Breast epithelium (tissue), 3 donors: ENCODE results near the gene ALDH8A1.

Experiments
- CTCF ChIP-seq, 3 donors: fragments of 450-650 bp; IDR thresholded peaks; one replicate each; pipeline ENCODE4 v1.5.1; 2016 to 2017; ENCODE audit warnings: antibody characterized with exemption in 3 of 3, mild to moderate bottlenecking in 3 of 3, moderate library complexity in 3 of 3
- POLR2A ChIP-seq: fragments of 450-650 bp; IDR thresholded peaks from one replicate; pipeline ENCODE4 v1.6.1; 2016; ENCODE audit warnings: antibody characterized with exemption, mild to moderate bottlenecking, moderate library complexity

GRCh38 chr6:134964451-134965203 is 14.7 kb upstream of the ALDH8A1 start:
- no peak for TF ChIP-seq CTCF (IDR thresholded peaks at IDR 0.05)
- TF ChIP-seq POLR2A, result no peak
